K562 (cell line): ENCODE measurements around the gene HMGXB3. TPM values are rescaled to one million over a fixed set of nuclear protein-coding genes. Genes with fewer than 3 reads are reported as not detected.

ENCODE experiments used
- ATAC-seq: fragments of 200-7000 bp; cut with Tn5 transposase; 3 replicates; pipeline ENCODE4 v1.9.1; 2020; ENCODE audit warnings: moderate library complexity
- BruUV-seq: library from RNA; stranded (reverse); fragments of 400-500 nt; replicated peaks from 2 replicates; lab custom pipeline; 2021; lab: Mats Ljungman, UMichigan
- CTCF ChIA-PET: fragments of 300-600 bp; formaldehyde crosslinking; extraction: SDS; loops from one replicate; lab custom pipeline; 2021; ENCODE audit warnings: low intra/inter-chr PET ratio; lab: Yijun Ruan, JAX
- POLR2A ChIA-PET: fragments of 300-600, 350-650 bp; sonication (Branson Sonifier 250); formaldehyde crosslinking; extraction: SDS; loops from one replicate; lab custom pipeline; 2021; ENCODE audit warnings: antibody characterized with exemption, inconsistent platforms; lab: Yijun Ruan, JAX
- DNase-seq, 4 experiments: peaks; one replicate each; pipeline versions ENCODE4 v3.0.0 to v3.0.0-alpha.2; 2011 to 2018; ENCODE audit warnings: low spot score in 3 of 4, mixed read lengths in 3 of 4; ENCODE audit errors: extremely low read depth in 1 of 4
- FAIRE-seq: peaks from 2 replicates; lab custom pipeline; 2011; peaks lifted over from hg19 to GRCh38; lab: Jason Lieb, UNC
- H2AFZ ChIP-seq: 2 replicates; pipeline ENCODE4 v1.6.0; 2011; ENCODE audit warnings: low read depth, low read length, control low read depth, inconsistent platforms
- H3K27ac ChIP-seq: fragments of 200-600 bp; 3 replicates; pipeline ENCODE4 v1.8.0; 2011; ENCODE audit warnings: low read depth, mild to moderate bottlenecking, control low read depth, inconsistent platforms, low read length, moderate library complexity, mixed read lengths; ENCODE audit errors: extremely low read depth
- H3K27me3 ChIP-seq, 2 experiments: fragments of 300-600 bp in 1 of 2; 2 replicates in 1 of 2; 3 replicates in 1 of 2; pipeline versions ENCODE4 v1.6.0 to v1.8.0; 2011; ENCODE audit warnings: inconsistent platforms in 2 of 2, low read length in 2 of 2, mild to moderate bottlenecking in 1 of 2, mixed read lengths in 1 of 2, moderate library complexity in 1 of 2; ENCODE audit not compliant: control insufficient read depth in 2 of 2, insufficient read depth in 2 of 2
- H3K36me3 ChIP-seq: fragments of 300-600 bp; 3 replicates; pipeline ENCODE4 v1.8.0; 2011; ENCODE audit warnings: mild to moderate bottlenecking, low read length, inconsistent platforms; ENCODE audit not compliant: control insufficient read depth, insufficient read depth
- H3K4me1 ChIP-seq, 2 experiments: fragments of 200-600 bp in 1 of 2; replicated peaks in 1 of 2; 2 replicates in 1 of 2; 3 replicates in 1 of 2; pipeline versions ENCODE4 v1.5.1 to v1.8.0; 2011; ENCODE audit warnings: inconsistent platforms in 2 of 2, low read length in 2 of 2, mild to moderate bottlenecking in 1 of 2, mixed read lengths in 1 of 2, moderate library complexity in 1 of 2; ENCODE audit not compliant: control insufficient read depth in 2 of 2, insufficient read depth in 2 of 2
- H3K4me2 ChIP-seq: 2 replicates; pipeline ENCODE4 v1.6.1; 2011; ENCODE audit warnings: low read length, control low read depth, inconsistent platforms, mixed read lengths; ENCODE audit not compliant: insufficient read depth
- H3K4me3 ChIP-seq: fragments of 200-600 bp; sonication (generic), shearing (Covaris generic); 2 replicates; pipeline ENCODE4 v1.5.1; 2016; ENCODE audit warnings: control low read depth, inconsistent platforms
- H3K79me2 ChIP-seq: fragments of 200-600 bp; 3 replicates; pipeline ENCODE4 v1.8.0; 2011; ENCODE audit warnings: low read length, inconsistent platforms; ENCODE audit not compliant: control insufficient read depth, insufficient read depth
- H3K9ac ChIP-seq, 2 experiments: 2 replicates each; pipeline versions ENCODE4 v1.6.0 to v1.6.1; 2011; ENCODE audit warnings: low read depth in 2 of 2, low read length in 2 of 2, control low read depth in 1 of 2, inconsistent platforms in 1 of 2, mild to moderate bottlenecking in 1 of 2, mixed read lengths in 1 of 2; ENCODE audit not compliant: insufficient read depth in 1 of 2
- H3K9me1 ChIP-seq: one replicate; pipeline ENCODE4 v1.6.0; 2011; ENCODE audit warnings: inconsistent platforms, mild to moderate bottlenecking, low read length, moderate library complexity; ENCODE audit not compliant: control insufficient read depth, insufficient read depth
- H3K9me3 ChIP-seq: replicated peaks from 2 replicates; pipeline ENCODE4 v1.5.1; 2011; ENCODE audit warnings: low read depth, low read length, inconsistent platforms; ENCODE audit not compliant: control insufficient read depth, insufficient read depth
- H4K20me1 ChIP-seq: replicated peaks from 2 replicates; pipeline ENCODE4 v1.6.1; 2011; ENCODE audit warnings: low read length, inconsistent platforms, mixed read lengths; ENCODE audit not compliant: control insufficient read depth, insufficient read depth
- CBFA2T2 ChIP-seq: fragments of 450-650 bp; conservative IDR thresholded peaks from 2 replicates; pipeline ENCODE4 v1.6.1; 2017; ENCODE audit warnings: mild to moderate bottlenecking
- CHD4 ChIP-seq: fragments of 200-600 bp; sonication (generic); IDR thresholded peaks from 3 replicates; pipeline ENCODE4 v1.6.1; 2012; ENCODE audit warnings: low read depth, mild to moderate bottlenecking, mixed read lengths, low read length, inconsistent platforms; ENCODE audit not compliant: insufficient read depth, insufficient replicate concordance, poor library complexity, severe bottlenecking
- FOS ChIP-seq: IDR thresholded peaks from 3 replicates; pipeline ENCODE4 v1.6.1; 2011; ENCODE audit not compliant: insufficient read length; ENCODE audit errors: extremely low read depth
- HEY1 ChIP-seq: fragments of 250-450 bp; sonication (Bioruptor Pico); IDR thresholded peaks from 2 replicates; pipeline ENCODE4 v1.5.0; 2020; ENCODE audit warnings: mild to moderate bottlenecking, moderate library complexity, borderline replicate concordance
- HMG20A ChIP-seq: fragments of 450-650 bp; formaldehyde crosslinking; conservative IDR thresholded peaks from 2 replicates; pipeline ENCODE4 v1.4.0; 2020; ENCODE audit warnings: mild to moderate bottlenecking, mixed read lengths
- PATZ1 ChIP-seq: fragments of 250-450 bp; sonication (Bioruptor Pico); IDR thresholded peaks from 2 replicates; pipeline ENCODE4 v1.5.0; 2020; ENCODE audit warnings: mild to moderate bottlenecking, borderline replicate concordance
- PHB2 ChIP-seq: fragments of 450-650 bp; IDR thresholded peaks from 2 replicates; pipeline ENCODE4 v1.6.1; 2017; ENCODE audit warnings: low read depth
- STAT5B ChIP-seq: fragments of 250-450 bp; sonication (Bioruptor Pico); IDR thresholded peaks from 2 replicates; pipeline ENCODE4 v1.8.0; 2021; ENCODE audit warnings: mild to moderate bottlenecking, inconsistent platforms
- ZNF239 ChIP-seq: fragments of 250-450 bp; sonication (Bioruptor Pico); IDR thresholded peaks from 2 replicates; pipeline ENCODE4 v1.4.0; 2020; ENCODE audit warnings: mild to moderate bottlenecking
- WGBS: fragments of 100-300 bp; shearing (Covaris generic); methylation state at CpG from one replicate; pipeline ENCODE4 v1.1.6; 2016; ENCODE audit warnings: low coverage, mixed read lengths; ENCODE audit not compliant: insufficient coverage; ENCODE audit errors: missing lambda C conversion rate; 5-methylcytosine and 5-hydroxymethylcytosine counted together
- in situ Hi-C: fragments of 300-500 bp; cut with MboI; formaldehyde crosslinking; loops from 4 replicates; pipeline ENCODE4 v1.15.0; 2018; ENCODE audit warnings: inconsistent platforms, mixed read lengths
- intact Hi-C: fragments of 100-400 bp; cut with micrococcal nuclease; formaldehyde crosslinking; loops from 2 replicates; pipeline ENCODE4 v1.14.2; 2022
- polyA plus RNA-seq, 8 experiments: library from polyadenylated mRNA; depleted of rRNA in 4 of 8; stranded (reverse) in 5 of 8; unstranded in 3 of 8; fragments of >200 nt; fragmentation: Nextera tagmentation in 2 of 8; fragmentation: Illumina TruSeq in 1 of 8; extraction: Ambion mirVana in 2 of 8; extraction: Trizol in 1 of 8; gene quantifications; 2 replicates each; pipeline versions ENCODE4 v1.2.1 to v1.2.3, GENCODE V29; 2011 to 2014; ENCODE audit warnings: inconsistent platforms in 1 of 8, missing spikeins in 1 of 8
- total RNA-seq, 7 experiments: library from RNA; depleted of rRNA in 6 of 7; stranded (reverse); fragments of >200 nt in 6 of 7; fragmentation: Illumina TruSeq in 2 of 7; extraction: Trizol in 2 of 7; gene quantifications; 2 replicates each; pipeline versions ENCODE4 v1.2.1 to v1.2.3, GENCODE V29; 2011 to 2021; ENCODE audit warnings: low replicate concordance in 1 of 7
- TF ChIP-seq, protein P1 (sequence below): fragments of 250-450 bp; sonication (Bioruptor Pico); IDR thresholded peaks from 2 replicates; pipeline ENCODE4 v1.8.0; 2022; ENCODE audit warnings: inconsistent platforms, mild to moderate bottlenecking, moderate library complexity, borderline replicate concordance

HMGXB3 gene
- total and polyA plus RNA-seq, 9 of the 15 experiments (the other 6 are each of a cell fraction or from before 2014, with no cell fraction given), result 1.8 to 44.1 (median 32.2) TPM

DNA sequence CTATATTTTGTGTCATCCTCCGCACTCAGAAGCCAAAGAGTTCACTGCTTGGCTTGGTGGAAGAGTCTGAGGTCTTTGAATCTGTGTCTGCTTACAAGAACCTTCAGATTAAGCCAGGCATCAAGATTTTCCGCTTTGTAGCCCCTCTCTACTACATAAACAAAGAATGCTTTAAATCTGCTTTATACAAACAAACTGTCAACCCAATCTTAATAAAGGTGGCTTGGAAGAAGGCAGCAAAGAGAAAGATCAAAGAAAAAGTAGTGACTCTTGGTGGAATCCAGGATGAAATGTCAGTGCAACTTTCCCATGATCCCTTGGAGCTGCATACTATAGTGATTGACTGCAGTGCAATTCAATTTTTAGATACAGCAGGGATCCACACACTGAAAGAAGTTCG lies 19.3 kb upstream of the HMGXB3 start:
- FAIRE-seq, result no peak
- in situ Hi-C loops, result no loop called here

More for the DNA sequence above, 19.3 kb upstream of the HMGXB3 start:
- H4K20me1 ChIP-seq, result no peaks in the 10 kb centered on the region
- no peaks in the 10 kb centered on the region for H3K9me3 ChIP-seq
- DNase-seq (no peak), ATAC-seq (no peak)
- H3K27ac ChIP-seq, result no peak overlapping the region
- ChIA-PET CTCF (no interaction called here), POLR2A (interaction anchor here (0.7 to 1.0 kb wide), 3 partner anchors 15 to 24 kb away, joined by 3 to 4 read pairs (median 3); partner anchors contain the start of gene SLC26A2)
- H3K4me2 ChIP-seq, result no peak overlapping the region
- H3K27me3 ChIP-seq, result no peaks in the 10 kb centered on the region
- no peaks in the 10 kb centered on the region for H3K4me1 ChIP-seq
- intact Hi-C loops, result no loop called here
- no TSS peak for BruUV-seq
- no peaks in the 10 kb centered on the region for H3K36me3 ChIP-seq
- no peak overlapping the region for H3K9ac ChIP-seq
- H3K79me2 ChIP-seq, result no peaks in the 10 kb centered on the region
- H3K4me3 ChIP-seq, result no peak overlapping the region
- TF ChIP-seq PHB2 (no peak), CHD4 (no peak), HMG20A (CRISPR knock-in tag) (no peak), PATZ1 (CRISPR knock-in tag) (no peak), HEY1 (CRISPR knock-in tag) (no peak), STAT5B (CRISPR knock-in tag) (no peak), CBFA2T2 (no peak), FOS (no peak), ZNF239 (no peak)
- TF ChIP-seq, protein P1, sequence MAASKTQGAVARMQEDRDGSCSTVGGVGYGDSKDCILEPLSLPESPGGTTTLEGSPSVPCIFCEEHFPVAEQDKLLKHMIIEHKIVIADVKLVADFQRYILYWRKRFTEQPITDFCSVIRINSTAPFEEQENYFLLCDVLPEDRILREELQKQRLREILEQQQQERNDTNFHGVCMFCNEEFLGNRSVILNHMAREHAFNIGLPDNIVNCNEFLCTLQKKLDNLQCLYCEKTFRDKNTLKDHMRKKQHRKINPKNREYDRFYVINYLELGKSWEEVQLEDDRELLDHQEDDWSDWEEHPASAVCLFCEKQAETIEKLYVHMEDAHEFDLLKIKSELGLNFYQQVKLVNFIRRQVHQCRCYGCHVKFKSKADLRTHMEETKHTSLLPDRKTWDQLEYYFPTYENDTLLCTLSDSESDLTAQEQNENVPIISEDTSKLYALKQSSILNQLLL, result no peak
- H2AFZ ChIP-seq, result no peak overlapping the region
- WGBS, result 38% methylated on average over 3 of the region's 3 CpGs
- H3K9me1 ChIP-seq, result no peaks in the 10 kb centered on the region
